HG03097 (cell line): ENCODE results near the gene FBXO17.
"Not testable (repeated sequence)": the region's sequence is repeated elsewhere in the genome, so short reads cannot be mapped to it uniquely, and the experiment has no call there.

Source experiments
- ATAC-seq: cut with Tn5 transposase; IDR thresholded peaks from one replicate; pipeline ENCODE4 v1.9.1; 2021; ENCODE audit not compliant: unreplicated experiment, low FRiP score

Gene FBXO17

DNA sequence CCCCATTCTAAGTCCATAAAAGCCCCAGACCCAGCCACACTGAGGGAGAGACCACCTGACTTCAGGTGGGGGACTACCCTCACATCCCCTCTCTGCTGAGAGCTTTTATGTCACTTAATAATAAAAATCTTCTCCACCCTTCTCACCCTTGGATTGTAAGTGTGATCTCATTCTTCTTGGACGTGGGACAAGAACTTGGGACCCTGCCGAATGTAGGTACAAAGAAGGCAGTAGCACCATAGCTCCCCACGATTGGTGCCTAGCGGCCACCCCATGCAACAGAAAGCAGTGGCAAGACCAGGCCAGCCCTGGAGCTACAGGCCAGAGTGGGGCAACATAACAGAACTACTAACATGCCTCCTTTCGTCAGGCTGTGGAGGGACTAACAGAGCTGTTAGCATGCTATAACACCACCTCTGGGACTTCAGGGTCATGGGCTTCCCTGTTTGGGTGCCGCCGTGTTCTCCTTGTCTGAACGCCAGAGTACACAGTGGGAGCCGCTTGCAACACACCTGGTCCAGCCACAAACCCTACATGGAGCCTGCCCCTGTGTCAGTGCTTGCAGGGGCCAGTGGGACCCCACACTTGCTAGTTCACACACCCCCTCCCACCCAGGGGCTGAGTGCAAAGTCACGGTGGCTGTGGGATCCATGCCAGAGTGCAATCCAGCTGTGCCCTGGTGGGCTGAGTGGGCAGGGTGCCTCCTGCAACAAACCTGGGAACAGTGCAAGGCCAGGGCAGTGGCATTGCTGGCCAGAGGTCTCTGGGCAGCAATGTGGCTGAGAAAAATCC lies 5.2 kb upstream of the FBXO17 start:
- ATAC-seq: no peak

DNA sequence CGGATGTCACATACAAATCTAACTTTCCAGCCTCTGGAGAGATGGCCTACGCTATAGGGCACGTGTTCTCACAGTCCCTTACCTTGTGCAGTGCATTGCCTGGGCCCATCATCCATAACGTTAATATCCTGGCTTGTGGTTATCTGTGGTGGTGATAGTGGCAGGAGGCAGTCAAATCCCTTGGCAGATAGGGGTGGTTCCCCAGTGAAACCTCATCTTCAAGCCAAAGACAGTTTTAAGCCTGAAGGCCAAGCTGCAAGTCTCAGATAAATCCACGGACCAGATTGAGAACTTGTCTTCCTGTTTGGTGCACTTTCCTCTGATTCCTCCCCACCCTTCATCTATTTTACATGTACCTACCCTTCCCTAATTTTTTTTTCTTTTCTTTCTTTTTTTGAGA lies 4.3 kb upstream of the FBXO17 start:
- ATAC-seq: no peak

DNA sequence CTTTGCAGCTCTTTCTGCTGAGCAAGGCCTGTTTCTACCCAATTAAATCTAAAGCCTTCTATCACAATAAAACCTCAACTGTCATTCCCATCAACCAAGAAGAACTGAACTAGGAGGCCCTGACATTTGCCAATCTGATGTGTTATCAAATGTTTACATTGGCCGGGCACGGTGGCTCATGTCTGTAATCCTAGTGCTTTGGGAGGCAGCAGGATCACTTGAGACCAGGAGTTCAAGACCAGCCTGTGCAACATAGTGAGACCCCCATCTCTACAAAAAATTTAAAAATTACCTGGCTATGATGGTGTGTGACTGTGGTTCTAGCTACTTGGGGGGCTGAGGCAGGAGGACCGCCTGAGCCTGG lies 2.8 kb upstream of the FBXO17 start:
- ATAC-seq: no peak

DNA sequence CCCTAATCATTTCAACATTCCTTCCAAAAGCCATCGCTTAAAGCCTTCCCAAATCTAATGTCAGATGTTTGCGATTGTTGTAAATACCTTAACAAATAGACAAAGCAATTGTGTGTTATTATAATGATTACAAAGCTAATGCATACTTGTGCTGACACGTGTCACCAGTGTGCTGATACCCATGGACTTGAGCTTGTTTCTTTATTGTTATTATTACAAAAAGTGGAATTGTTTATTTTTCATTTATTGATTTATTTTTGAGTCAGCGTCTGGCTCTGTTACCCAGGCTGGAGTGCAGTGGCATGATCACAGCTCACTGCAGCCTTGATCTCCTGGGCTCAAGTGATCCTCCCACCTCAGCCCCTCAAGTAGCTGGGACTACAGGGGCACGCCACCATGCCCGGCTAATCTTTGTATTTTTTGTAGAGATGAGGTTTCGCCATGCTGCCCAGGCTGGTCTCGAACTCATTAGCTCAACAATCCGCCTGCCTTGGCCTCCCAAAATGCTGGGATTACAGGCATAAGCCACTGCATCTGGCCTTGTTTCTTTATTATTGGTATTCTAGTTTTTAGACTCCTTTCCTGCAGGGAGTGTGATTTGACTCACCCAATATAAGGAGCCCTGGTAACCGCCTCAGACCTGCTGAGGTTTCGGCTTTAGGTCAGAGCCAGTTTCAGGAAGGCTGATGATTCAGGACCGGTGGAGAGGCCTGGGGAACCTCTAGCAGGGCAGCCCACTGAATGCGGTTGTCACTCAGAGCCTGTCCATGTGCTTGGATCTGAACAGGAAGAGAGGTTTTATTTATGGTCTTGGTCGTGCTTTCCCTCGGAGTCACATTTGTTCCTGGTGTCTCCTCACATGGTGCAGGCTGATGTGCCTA lies 2.1 kb upstream of the FBXO17 start:
- peak; percentile 74 for ATAC-seq

DNA sequence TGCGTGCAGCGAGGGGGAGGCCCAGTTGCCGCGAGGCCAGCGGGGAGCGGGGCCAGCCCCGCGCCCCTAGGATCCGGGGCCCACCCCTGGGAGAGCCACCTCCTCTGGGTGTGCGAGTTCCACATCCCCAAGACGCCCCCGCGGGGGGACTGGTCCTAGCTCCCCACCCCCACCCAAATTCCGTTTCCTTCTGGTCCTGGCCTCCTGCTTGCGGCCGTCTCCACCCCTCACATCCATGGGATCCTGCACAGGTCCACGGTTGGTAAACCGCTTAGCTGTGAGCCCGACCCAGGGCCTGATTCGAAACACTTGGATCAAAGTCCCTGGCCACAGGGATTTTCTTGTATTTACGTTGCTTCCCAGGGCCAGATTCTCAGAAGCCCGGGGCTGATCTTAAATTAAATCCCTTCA lies 324 bp upstream of the FBXO17 start:
- no peak for ATAC-seq

DNA sequence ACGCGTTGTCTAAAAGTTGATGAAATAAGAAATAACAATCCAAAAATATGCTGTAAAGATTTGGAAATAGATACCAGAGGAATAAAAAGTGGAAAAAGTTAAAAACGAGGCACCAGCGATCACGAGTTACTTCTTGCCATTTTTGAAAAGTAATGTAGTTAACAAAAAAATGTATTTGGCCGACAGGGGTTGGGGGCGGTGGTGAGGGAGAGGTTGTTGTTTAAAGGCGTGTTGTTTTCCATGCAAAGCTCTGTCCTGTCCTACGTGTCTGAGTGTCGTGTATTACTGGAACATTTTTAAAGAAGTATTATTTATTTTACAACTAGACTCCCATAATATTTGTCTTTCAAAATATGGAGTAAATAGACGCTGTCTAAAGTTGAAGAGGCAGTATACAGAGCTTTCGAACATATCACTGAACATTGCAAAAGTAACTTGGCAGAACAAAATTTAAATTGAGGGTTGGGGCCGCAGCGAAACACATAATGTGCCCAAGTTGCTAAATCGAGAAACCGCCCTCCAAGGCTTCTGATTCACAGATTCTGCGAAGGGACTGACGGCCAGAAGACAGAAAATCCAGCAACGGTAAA lies 823 bp downstream of the FBXO17 start:
- no peak for ATAC-seq

DNA sequence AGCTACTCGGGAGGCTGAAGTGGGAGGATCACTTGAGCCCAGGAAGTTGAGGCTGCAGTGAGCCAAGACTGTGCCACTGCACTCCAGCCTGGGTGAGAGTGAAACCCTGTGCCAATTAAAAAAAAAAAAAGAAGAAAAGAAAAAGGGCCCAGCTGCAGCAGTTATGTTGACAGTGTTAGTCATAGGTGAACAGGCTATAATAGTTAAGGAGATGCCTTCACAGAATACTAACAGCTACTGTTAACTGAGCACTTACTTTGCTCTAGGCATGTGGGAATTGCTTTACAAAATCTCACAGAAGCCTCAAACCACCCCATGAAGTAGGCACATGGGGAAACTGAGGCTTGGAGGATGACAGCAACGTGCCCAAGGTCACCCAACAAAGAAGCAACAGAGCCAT lies 3.9 kb downstream of the FBXO17 start:
- ATAC-seq: no peak

DNA sequence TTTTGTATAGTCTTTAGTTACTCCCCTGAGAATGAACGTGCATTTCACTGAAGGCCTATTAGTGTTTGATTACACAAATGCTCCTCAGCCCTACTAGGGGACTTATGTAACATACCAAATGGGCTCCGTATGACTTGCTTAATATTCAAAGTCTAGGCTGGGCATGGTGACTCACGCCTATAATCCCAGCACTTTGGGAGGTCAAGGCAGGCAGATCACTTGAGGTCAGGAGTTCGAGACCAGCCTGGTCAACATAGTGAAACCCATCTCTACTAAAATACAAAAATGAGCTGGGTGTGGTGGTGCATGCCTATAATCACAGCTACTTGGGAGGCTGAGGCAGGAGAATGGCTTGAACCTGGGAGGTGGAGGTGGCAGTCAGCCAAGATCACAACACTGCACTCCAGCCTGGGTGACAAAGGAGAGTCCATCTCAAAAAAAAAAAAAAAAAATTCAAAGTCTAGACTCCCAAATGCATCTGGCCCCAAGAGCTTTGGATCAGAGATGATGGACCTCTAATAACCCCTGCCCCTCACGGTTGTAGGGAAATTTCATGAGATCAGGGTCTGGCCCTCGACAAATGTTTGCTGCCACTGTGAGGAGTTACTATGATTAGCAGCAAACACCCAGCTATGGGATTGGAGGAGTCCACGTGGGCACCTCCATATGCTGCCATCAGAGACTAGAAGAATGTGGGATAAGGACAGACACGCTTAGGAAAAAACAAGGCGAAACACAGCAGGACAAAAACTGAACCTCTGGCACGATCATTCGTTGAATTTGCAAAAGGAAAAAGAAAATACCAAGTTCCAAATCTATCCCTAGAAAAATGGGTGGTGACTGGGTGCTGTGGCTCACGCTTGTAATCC lies 4.6 kb downstream of the FBXO17 start:
- no peak for ATAC-seq

DNA sequence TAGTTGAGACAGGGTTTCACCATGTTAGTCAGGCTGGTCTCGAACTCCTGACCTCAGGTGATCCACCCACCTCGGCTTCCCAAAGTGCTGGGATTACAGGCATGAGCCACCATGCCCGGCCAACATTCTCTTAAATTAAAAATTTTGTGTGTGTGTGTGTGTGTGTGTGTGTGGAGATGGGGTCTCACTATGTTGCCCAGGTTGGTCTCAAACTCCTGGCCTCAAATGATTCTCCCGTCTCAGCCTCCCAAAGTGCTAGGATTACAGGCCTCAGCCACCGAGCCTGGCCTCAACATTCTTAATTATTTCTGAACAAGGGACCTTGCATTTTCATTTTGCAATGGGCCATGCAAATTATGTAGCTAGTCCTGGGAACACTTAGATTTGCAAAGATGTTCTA lies 9.4 kb downstream of the FBXO17 start:
- not testable (repeated sequence) for ATAC-seq

DNA sequence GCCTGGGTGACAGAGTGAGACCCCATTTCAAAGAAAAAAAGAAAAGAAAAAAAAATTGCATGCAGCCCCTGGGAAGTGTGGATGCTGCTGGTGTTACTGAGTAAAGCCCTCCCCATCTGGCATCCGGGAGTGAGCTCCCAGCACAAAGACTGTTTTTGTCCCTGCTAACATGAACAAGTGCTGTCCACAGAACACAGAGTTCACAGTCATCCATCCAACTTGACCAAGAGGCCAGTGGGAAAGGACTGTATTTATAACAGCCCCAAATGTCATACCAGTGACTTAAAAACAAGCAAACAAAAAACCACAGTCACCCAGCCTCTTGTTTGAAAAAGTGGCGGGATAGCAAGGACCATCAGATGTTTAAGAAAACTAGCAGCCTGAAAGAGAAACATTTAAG lies 10.8 kb downstream of the FBXO17 start:
- no peak for ATAC-seq

DNA sequence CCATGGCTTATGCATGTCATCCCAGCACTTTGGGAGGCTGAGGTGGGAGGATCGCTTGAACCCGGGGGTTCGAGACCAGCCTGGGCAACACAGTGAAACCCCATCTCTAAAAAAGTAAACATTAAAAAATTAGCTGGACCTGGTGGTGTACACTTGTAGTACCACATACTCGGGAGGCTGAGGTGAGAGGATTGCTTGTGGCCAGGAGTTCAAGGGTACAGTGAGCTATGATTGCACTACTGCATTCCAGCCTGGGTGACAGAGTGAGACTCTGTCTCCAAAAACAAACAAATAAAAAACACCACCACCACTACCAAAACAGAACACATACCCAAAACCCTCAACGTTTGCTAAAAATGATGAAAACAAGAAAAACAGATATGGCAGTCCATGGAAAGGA lies 15.9 kb downstream of the FBXO17 start:
- no peak for ATAC-seq

DNA sequence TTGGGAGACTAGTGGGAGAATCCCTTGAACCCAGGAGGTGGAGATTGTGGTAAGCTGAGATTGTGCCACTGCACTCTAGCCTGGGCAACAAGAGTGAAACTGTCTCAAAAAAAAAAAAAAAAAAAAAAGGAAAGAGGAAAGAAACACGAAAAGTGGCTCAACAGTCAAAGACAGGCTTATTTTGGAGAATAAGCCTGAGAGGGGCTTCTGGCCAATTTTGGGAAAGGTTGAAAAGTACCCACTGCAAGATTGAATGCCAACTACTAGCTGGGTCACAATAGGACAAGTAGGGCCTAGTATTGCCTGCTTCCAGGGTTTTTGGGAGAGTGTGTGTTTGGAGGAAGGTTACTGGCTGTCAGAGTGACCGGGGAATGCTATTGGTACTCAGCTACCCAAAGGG lies 17.2 kb downstream of the FBXO17 start:
- ATAC-seq: no peak

DNA sequence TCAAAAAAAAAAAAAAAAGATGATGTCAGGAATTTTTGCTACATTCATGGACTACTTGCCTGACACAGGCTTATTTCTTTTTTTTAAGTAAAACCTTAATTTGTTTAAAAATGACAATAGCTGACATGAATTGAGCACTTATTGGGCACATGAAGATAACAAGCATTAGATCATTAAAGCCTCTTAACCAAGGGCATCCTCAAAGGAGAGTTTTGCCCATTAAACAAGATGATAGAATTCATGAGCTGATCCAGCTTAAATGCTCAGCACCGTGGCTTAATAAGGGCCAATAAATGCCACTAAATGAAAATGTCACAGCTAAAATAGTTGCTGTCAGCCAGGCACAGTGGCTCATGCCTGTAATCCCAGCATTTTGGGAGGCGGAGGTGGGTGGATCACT lies 19.3 kb downstream of the FBXO17 start:
- ATAC-seq: no peak

DNA sequence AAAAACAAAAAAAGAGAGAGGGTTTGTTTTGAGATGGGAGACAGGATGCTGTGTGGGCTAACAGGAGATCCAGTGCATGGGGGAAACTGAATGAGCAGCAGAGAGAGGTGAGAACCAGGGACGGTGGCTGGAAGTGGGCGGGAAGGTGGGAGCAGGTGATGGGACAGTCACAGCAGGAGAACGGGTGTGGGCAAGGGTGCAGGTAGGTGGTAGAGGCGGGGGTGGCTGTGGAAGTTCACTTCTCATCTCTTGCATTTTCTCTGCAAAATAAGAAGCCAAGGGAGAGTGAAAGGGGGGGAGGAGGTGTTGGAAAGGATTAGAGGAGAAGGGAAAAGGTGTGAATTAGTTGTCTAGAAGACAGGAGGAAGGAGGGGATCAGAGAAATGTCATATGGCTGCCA lies 21.9 kb downstream of the FBXO17 start:
- ATAC-seq: no peak

DNA sequence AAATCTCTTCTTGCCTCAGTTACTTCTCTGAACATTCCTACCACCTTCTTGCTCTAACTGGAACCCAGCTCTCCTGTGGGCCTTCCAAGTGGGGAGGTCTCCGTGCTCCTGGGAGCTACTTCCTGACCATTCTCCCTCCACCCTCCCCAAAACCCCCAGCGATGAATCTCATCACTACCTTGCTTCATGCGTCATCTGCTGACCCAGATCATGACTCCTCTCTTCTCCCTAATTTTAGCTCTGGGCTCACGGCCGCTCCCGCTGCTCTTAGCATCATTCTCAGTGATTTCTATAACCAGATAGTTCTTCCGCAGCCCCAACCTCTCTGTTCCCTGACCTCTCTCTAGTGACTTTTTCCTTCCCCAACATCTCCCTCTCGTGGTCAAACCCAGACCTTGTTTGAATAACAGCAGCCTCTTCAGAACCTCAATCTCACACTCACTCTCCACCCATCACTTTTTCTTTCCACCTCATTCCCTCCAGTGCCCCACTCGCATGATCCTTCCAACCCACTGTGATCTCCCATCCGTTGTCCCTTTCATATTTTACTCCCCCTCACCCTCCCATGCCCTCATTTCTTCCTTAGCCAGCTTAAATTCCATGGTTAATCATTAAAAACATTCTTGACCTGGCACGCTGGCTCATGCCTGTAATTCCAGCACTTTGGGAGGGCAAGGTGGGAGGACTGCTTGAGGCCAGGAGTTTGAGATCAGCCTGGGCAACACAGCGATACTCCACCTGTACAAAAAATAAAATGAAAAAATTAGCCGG lies 23.0 kb downstream of the FBXO17 start:
- ATAC-seq: no peak

DNA sequence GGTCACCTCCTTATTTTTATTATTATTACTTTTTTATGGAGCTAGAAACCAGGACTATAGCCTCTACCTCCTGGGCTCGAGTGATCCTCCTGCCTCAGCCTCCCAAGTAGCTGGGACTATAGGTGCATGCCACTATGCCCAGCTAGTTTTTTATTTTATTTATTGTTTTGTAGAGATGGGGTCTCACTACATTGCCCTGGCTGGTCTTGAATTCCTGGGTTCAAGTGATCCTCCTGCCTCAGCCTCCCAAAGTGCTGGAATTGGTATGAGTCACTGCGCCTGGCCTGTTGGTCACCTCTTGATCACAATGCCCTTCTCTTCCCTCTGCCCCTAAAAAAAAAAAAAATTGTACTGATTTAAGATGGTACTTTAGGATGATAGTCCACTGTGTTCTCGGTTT lies 24.4 kb downstream of the FBXO17 start:
- no peak for ATAC-seq

DNA sequence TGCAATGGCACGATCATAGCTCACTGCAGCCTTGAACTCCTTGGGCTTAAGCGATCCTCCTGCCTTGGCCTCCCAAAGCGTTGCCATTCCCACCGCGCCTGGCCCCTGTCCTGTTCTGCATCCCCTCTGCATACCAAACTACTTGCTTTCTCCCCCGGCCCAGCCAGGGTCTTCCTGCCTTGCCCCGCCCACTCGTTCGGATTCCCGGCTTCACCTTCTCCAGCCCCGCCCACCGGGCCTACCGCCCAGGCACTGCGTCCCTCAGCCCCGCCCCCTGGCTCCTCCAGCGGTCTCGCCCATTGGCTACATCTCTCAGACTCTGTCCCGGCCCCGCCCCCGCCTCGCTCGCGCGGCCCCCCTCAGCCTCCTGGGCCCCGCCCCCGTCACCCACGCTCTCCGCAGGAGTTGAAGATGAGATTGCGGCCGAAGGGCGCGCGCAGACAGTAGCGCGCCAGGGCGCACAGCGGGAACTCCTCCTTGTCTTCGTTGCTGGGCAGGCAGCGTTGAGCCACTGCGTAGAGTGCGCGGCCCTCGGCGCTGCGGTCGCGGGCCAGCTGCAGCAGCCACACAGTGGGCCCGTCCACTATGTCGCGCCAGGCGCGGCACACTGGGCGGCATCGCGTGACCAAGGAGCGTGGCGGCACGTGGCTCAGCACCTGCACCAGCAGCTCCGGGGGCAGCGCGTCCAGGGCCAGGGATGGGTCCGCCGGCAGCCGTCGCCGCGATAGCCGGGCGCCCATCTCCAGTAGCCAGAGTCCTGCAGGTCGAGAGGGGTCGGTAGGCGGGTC lies 25.8 kb downstream of the FBXO17 start:
- ATAC-seq: peak; percentile 55

DNA sequence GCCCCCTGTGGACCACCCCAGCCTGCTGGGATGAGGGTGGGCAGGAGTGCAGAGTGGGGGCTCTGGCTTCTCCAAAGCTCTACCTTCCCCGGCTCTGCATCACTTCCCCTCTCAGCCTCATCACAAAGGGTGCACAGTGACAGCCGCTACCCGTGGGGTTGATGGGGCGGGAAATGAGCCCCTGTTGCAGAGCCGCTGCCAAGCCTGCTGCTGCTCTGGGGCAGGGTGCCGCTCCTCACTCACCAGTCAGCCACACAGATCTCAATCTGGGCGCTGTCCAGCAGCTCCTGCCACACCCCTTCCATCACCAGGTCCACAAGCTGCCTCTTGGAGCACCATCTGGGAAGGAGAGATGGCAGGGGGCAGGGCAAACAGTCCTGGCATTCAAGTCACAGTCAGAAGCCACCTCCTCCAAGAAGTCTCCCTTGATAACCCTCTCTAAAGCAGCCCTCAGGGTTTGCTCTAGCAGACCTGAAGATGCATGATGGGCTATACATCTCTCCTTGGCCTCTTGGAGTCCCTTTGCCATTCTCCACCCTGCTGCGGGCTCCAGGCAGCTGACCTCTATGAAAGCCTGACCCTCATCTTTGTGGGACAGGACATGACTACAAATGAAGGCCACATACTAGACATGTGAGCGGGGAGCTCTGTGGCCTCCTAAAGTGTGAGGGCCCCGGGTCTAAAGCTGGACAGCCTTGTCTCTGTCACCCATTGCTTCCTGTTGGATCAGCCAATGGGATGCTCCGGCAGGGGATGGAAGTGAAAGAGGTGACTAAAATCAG lies 29.1 kb downstream of the FBXO17 start:
- no peak for ATAC-seq
